Muscle layer of colon (tissue), 2 donors: ENCODE data around the gene KRTAP5-9.
"Not testable (repeated sequence)": the region's sequence is repeated elsewhere in the genome, so short reads cannot be mapped to it uniquely, and the experiment has no call there.

Experiments
- H3K27ac ChIP-seq: one replicate; pipeline ENCODE4 v1.7.0; 2013; ENCODE audit warnings: low read depth, mild to moderate bottlenecking, low read length, moderate library complexity
- H3K27me3 ChIP-seq, 2 donors: one replicate each; pipeline ENCODE4 v1.7.0; 2013; ENCODE audit warnings: low read length in 2 of 2, mild to moderate bottlenecking in 2 of 2; ENCODE audit not compliant: insufficient read depth in 2 of 2, control insufficient read depth in 1 of 2
- H3K36me3 ChIP-seq: one replicate; pipeline ENCODE4 v1.7.0; 2013; ENCODE audit warnings: mild to moderate bottlenecking, low read length; ENCODE audit not compliant: insufficient read depth
- H3K4me1 ChIP-seq: one replicate; pipeline ENCODE4 v1.7.0; 2013; ENCODE audit warnings: mild to moderate bottlenecking, low read length; ENCODE audit not compliant: insufficient read depth
- H3K4me3 ChIP-seq, 2 donors: one replicate each; pipeline ENCODE4 v1.7.0; 2013; ENCODE audit warnings: low read length in 2 of 2, low read depth in 1 of 2, mild to moderate bottlenecking in 1 of 2, moderate library complexity in 1 of 2
- H3K9ac ChIP-seq: one replicate; pipeline ENCODE4 v1.7.0; 2013; ENCODE audit warnings: low read length
- H3K9me3 ChIP-seq: one replicate; pipeline ENCODE4 v1.7.0; 2013; ENCODE audit warnings: mild to moderate bottlenecking, low read length
- donor health status: abdominal sarcoma.
- donor health status: Adenocarcinoma of cecum.

The KRTAP5-9 gene

DNA sequence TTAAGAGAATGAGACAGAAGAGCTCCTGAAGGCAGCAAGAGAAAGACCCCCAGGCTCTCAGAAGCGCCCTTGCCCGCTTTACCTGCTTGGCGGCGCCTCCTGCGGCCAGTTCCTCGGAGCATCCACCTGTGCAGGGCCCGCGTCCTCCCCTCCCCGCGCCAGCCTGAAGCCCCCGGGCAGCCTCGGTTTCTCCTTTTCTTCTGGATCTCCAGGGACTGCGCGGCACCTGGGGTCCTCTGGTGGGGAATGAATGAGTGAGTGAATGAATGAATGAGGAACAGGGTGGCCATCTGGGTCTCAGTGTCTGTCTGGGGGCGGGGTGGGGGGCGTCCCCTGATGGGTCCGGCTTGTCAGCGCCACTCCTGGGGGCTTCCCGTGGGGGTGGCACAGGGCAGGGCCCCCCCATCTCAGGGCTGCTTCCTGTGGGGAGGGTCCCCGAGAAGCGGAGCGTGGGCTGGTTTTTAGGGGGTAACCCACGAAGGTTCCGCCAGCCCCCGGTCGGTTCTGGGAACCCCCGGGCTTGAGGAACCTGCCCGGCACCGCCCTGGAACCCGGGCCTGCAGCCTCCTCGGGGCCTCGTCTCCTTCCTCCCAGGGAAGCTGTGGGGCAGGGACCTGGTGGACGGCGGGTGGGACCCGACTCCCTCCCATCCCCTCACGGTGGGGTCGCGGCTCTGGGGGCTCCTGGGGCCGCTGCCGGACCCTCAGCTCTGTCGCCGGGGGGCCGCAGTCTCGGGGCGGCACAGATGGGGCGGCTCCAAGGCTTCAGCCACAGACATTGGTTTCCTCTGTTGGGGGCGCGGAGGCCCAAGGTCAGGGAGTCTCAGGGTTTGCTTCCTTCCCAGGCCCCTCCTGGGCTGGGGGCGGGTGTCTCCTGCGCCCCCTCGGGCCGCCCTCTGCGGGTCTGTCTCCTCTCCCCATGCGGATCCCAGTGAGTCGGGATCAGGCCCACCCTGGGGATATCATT lies 29.4 kb upstream of the KRTAP5-9 start:
- no peak overlapping the region for H3K9ac ChIP-seq
- H3K9me3 ChIP-seq, result no peaks in the 10 kb centered on the region
- H3K4me1 ChIP-seq, result no peaks in the 10 kb centered on the region
- H3K27ac ChIP-seq, result no peak overlapping the region
- H3K36me3 ChIP-seq, result no peaks in the 10 kb centered on the region
- no peak overlapping the region for H3K4me3 ChIP-seq
- no peaks in the 10 kb centered on the region for H3K27me3 ChIP-seq

DNA sequence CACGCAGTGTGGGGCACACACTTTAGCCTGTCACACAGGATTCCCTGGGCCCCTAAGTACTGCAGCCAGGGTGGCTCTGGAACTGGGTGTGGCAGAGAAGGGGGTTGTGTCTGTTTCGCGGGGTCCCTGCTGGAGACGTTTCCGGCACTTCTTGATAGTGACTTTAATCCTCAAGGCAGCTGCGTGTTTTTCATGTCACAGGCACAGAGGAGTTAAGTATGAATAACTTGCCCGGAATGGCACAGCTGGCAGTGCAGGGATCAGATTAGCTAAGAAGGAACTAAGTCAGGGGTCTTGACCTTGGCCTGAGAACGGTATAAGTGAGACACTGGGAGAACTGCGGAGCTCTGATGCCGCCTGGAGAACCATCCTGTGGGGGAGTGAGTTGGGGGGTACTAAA lies 28.7 kb upstream of the KRTAP5-9 start:
- Histone ChIP-seq H3K27me3 (no peaks in the 10 kb centered on the region), H3K4me3 (no peak overlapping the region), H3K9me3 (no peaks in the 10 kb centered on the region), H3K36me3 (no peaks in the 10 kb centered on the region), H3K27ac (no peak overlapping the region), H3K4me1 (no peaks in the 10 kb centered on the region), H3K9ac (no peak overlapping the region)

DNA sequence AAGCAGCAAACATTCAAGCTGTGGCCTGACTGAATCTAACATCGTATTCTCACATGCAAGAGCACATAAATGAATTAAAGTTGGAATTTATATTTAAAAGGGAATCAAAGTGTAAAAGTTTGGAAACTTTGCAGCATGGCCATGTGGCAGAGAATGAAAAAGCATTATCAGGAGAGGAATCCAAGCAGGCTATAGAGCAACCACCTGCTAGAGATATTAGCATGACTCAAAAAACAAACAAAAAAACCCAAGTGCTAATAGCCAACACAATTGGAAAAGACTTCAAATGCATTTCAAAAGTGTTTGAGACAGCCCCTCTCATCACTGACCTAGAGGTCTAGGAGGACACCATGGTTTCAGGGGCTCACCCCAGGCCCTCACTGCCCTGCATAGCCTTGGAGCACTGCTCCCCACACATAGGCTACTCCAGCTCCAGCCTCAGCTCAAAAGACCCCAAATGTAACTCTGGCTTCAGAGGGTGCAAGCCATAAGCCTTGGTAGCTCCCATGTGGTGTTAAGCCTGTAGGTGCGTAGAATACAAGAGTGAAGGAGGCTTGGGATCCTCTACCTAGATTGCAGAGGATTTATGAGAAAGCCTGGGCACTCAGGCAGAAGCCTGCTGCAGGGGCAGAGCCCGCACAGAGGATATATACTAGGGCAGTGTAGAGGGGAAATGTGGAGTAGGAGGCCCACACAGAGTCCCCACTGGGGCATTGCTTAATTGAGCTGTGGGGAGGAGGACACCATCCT lies 22.9 kb upstream of the KRTAP5-9 start:
- Histone ChIP-seq H3K4me3 (no peak overlapping the region), H3K36me3 (no peaks in the 10 kb centered on the region), H3K4me1 (no peaks in the 10 kb centered on the region), H3K27me3 (no peaks in the 10 kb centered on the region), H3K27ac (no peak overlapping the region), H3K9me3 (no peaks in the 10 kb centered on the region), H3K9ac (no peak overlapping the region)

DNA sequence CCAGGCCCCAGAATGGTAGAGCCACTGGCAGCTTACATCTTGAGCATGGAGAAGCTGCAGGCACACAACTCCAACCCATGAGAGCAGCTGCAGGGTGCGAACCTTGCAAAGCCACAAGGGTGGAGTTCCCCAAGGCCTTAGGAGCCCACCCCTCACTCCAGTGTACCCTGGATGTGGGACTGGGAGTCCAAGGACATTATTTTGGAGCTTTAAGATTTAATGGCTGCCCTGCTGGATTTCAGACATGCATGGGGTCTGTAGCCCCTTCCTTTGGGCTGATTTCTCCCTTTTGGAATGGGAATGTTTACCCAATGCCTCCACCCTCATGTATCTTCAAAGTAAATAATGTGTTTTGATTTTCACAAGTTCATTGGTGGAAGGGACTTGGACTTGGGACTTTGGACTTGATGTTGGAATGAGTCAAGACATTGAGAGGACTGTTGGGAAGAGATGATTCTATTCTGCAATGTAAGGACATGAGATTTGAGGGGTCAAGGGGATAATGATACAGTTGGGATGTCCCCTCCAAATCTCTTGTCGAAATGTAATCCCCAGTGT lies 22.2 kb upstream of the KRTAP5-9 start:
- no peaks in the 10 kb centered on the region for H3K36me3 ChIP-seq
- no peak overlapping the region for H3K27ac ChIP-seq
- no peak overlapping the region for H3K9ac ChIP-seq
- H3K4me3 ChIP-seq, result no peak overlapping the region
- H3K4me1 ChIP-seq, result no peaks in the 10 kb centered on the region
- no peaks in the 10 kb centered on the region for H3K9me3 ChIP-seq
- no peaks in the 10 kb centered on the region for H3K27me3 ChIP-seq

DNA sequence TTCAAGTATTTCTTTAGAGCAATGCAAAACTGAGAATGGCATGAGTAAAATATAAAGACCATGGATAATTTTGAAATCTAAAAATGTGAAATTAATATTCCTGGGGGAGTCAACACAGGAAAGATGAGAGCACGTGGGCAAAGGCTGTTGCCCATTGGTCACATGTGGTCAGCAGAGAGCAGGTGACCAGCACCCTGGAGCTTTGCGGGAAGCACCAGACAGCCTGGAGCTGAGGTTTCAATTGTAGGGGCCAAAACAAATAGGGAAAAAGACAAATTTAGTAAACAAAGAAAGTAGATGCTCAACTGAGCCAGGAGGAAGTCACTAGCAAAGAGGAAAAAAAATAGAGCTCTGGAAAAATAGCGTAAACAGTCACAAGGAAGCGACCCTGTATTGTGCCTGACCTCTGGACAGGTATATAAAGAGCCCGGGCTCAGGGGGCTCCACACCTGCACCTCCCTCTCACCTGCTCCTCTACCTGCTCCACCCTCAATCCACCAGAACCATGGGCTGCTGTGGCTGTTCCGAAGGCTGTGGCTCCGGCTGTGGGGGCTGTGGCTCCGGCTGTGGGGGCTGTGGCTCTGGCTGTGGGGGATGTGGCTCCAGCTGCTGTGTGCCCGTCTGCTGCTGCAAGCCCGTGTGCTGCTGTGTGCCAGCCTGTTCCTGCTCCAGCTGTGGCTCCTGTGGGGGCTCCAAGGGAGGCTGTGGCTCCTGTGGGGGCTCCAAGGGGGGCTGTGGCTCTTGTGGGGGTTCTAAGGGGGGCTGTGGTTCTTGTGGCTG lies 21.2 kb upstream of the KRTAP5-9 start, which contains the start of gene KRTAP5-7:
TSS of gene KRTAP5-7 (plus strand) at position 472 of the 780 bp plus-strand sequence. CDS start at position 506, 34 bp downstream.
- not testable (repeated sequence) for H3K36me3 ChIP-seq, H3K27me3 ChIP-seq, H3K4me3 ChIP-seq, H3K9ac ChIP-seq, H3K4me1 ChIP-seq, H3K27ac ChIP-seq, H3K9me3 ChIP-seq

DNA sequence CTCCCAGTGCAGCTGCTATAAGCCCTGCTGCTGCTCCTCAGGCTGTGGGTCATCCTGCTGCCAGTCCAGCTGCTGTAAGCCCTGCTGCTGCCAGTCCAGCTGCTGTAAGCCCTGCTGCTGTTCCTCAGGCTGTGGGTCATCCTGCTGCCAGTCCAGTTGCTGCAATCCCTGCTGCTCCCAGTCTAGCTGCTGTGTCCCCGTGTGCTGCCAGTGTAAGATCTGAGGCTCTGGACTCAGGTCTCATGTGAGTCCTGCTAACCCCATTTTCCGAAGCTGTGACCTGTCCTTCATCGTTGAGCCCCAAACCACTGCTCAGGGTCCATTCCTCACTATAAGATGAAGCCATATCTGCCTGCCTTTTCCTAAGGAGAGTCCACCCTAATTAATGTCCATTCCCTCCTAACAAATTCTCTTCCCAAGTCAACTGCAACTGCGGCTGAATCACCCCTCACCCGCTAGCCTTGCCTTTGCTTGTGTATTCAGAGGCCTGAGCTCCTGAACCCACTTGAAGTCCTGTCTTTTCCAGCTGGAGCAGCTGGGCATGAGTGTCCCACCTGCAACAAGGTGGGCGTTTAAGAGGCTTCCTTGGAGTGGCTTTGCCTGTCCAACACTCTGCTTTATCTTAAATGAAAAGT lies 20.5 kb upstream of the KRTAP5-9 start:
- no peaks in the 10 kb centered on the region for H3K27me3 ChIP-seq
- no peak overlapping the region for H3K4me3 ChIP-seq
- no peak overlapping the region for H3K27ac ChIP-seq
- H3K9ac ChIP-seq, result no peak overlapping the region
- no peaks in the 10 kb centered on the region for H3K36me3 ChIP-seq
- H3K9me3 ChIP-seq, result no peaks in the 10 kb centered on the region
- no peaks in the 10 kb centered on the region for H3K4me1 ChIP-seq

DNA sequence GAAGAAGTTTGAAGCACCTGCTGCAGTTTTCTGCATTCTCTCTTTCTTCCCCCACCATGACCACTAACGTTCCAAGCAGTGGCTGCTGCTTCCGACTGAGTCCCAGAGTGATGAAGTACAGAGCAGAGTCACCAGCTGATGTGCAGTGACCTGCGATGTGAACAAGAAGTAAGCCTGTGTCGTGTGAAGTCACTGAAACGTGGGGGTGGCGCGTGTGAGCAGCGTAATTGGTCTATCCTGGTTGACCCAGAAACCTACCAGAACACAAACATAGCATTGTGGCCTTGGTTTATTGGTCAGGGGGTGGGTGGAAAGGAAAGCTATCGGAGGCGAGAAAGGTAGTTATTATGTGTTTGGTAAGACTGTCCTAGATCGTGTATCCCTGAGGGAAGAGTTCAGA lies 17.6 kb upstream of the KRTAP5-9 start:
- Histone ChIP-seq H3K9me3 (no peaks in the 10 kb centered on the region), H3K4me1 (no peaks in the 10 kb centered on the region), H3K4me3 (no peak overlapping the region), H3K27ac (no peak overlapping the region), H3K36me3 (no peaks in the 10 kb centered on the region), H3K27me3 (no peaks in the 10 kb centered on the region), H3K9ac (no peak overlapping the region)

DNA sequence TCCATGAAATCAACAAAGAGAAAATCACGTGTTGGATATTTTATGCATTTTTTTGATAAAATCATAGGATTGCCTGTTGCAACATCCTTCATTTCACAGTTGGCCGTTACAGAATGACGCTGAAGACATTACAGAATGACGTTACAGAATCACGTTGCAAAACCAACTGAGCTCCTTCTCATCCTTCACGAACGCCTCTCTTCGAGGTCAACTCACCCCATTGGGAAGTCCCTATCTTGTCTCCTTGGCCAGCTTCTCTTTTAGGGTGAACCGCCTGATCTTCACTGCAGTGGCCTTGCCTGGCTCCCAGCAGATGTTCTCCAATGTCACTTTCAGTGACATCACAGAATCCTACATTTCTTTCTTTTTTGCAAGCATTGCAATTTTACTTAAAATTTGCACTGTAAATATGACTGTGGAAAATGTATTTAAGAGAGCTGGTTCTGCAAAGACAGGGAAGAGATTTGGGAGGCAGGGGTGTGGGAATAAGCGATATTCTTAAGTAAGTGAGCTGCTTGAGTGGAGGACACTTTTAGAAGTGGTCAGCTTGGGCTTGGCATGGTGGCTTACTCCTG lies 16.1 kb upstream of the KRTAP5-9 start:
- Histone ChIP-seq H3K9me3 (no peaks in the 10 kb centered on the region), H3K4me3 (no peak overlapping the region), H3K36me3 (no peaks in the 10 kb centered on the region), H3K9ac (no peak overlapping the region), H3K4me1 (no peaks in the 10 kb centered on the region), H3K27me3 (no peaks in the 10 kb centered on the region), H3K27ac (no peak overlapping the region)

DNA sequence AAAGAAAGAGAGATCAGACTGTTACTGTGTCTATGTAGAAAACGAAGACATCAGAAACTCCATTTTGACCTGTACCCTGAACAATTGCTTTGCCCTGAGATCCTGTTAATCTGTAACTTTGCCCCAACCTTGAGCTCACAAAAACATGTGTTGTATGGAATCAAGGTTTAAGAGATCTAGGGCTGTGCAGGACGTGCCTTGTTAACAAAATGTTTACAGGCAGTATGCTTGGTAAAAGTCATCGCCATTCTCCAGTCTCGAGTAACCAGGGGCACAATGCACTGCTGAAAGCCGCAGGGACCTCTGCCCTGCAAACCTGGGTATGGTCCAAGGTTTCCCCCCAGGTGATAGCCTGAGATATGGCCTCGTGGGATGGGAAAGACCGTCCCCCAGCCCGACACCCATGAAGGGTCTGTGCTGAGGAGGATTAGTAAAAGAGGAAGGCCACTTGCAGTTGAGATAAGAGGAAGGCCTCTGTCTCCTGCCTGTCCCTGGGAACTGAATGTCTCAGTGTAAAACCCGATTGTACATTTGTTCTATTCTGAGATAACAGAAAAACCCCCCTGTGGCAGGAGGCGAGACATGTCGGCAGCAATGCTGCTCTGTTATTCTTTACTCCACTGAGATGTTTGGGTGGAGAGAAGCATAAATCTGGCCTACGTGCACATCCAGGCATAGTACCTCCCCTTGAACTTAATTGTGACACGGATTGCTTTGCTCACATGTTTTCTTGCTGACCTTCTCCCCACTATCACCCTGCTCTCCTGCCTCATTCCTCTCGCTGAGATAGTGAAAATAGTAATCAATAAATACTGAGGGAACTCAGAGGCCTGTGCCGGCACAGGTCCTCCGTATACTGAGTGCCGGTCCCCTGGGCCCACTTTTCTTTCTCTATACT lies 13.3 kb upstream of the KRTAP5-9 start:
- not testable (repeated sequence) for H3K4me3 ChIP-seq, H3K27me3 ChIP-seq, H3K9me3 ChIP-seq, H3K27ac ChIP-seq, H3K4me1 ChIP-seq, H3K9ac ChIP-seq, H3K36me3 ChIP-seq

DNA sequence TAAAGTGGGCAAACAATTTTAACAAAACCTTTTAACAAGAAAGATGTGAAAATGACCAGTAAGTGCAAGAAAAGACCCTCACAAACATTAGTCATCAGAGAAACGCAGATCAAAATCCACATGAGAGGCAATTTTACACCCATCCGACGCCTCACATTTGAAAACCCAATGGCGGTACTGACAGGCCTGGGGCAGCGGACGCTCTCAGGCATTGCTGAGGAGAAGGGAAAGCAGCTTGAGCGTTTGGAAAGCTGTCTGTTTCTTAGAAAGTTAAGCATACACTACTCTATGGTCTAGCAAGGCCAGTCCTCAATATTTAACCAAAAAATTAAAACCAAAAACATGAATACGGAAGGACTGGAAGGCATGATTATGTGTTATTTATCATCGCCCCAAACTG lies 12.4 kb upstream of the KRTAP5-9 start:
- Histone ChIP-seq H3K27me3 (no peaks in the 10 kb centered on the region), H3K27ac (no peak overlapping the region), H3K9me3 (no peaks in the 10 kb centered on the region), H3K36me3 (no peaks in the 10 kb centered on the region), H3K4me3 (no peak overlapping the region), H3K9ac (no peak overlapping the region), H3K4me1 (no peaks in the 10 kb centered on the region)
